Activated T-cell treated with anti-CD3 and anti-CD28 coated beads, Interleukin-2, amount 50 U/mL, for 24 hours (primary cell): ENCODE measurements around the gene RAB42.
"Not testable (repeated sequence)": the region's sequence is repeated elsewhere in the genome, so short reads cannot be mapped to it uniquely, and the experiment has no call there.

Source experiments
- DNase-seq: peaks from one replicate; pipeline ENCODE4 v3.0.0-alpha.2; 2020
- H3K27ac Mint-ChIP-seq: 2 replicates; pipeline ENCODE4 v1.8.0; 2020; ENCODE audit warnings: mild to moderate bottlenecking, mixed read lengths
- H3K27me3 Mint-ChIP-seq: 2 replicates; pipeline ENCODE4 v1.8.0; 2020; ENCODE audit warnings: mixed read lengths
- H3K36me3 Mint-ChIP-seq: 2 replicates; pipeline ENCODE4 v1.8.0; 2020; ENCODE audit warnings: low read depth, mixed read lengths
- H3K4me1 Mint-ChIP-seq: 2 replicates; pipeline ENCODE4 v1.8.0; 2020; ENCODE audit warnings: low read depth, mixed read lengths
- H3K4me3 Mint-ChIP-seq: 2 replicates; pipeline ENCODE4 v1.8.0; 2020; ENCODE audit warnings: mild to moderate bottlenecking, moderate library complexity, mixed read lengths
- H3K9me3 Mint-ChIP-seq: 2 replicates; pipeline ENCODE4 v1.8.0; 2020; ENCODE audit warnings: mixed read lengths

Gene RAB42

GRCh38 chr1:28577738-28578536 lies 14.1 kb upstream of the RAB42 start:
- peaks cover 34% of the 10 kb centered on the region for H3K4me1 Mint-ChIP-seq
- H3K9me3 Mint-ChIP-seq = no peaks in the 10 kb centered on the region
- no peaks in the 10 kb centered on the region for H3K27me3 Mint-ChIP-seq
- H3K27ac Mint-ChIP-seq = peak overlapping the region; percentile 98
- H3K36me3 Mint-ChIP-seq = peaks cover 86% of the 10 kb centered on the region
- peak overlapping the region; percentile 95 for H3K4me3 Mint-ChIP-seq
- peak; percentile 51 for DNase-seq

- H3K27me3 Mint-ChIP-seq = no peaks in the 10 kb centered on the region
- peak overlapping the region; percentile 95 for H3K4me3 Mint-ChIP-seq
- H3K36me3 Mint-ChIP-seq = peaks cover 81% of the 10 kb centered on the region
- H3K9me3 Mint-ChIP-seq = no peaks in the 10 kb centered on the region
- no peak for DNase-seq
- H3K4me1 Mint-ChIP-seq = peaks cover 36% of the 10 kb centered on the region
- peak overlapping the region; percentile 98 for H3K27ac Mint-ChIP-seq
These were observed 13.3 kb upstream of the RAB42 start for GRCh38 chr1:28578696-28579218.

DNA sequence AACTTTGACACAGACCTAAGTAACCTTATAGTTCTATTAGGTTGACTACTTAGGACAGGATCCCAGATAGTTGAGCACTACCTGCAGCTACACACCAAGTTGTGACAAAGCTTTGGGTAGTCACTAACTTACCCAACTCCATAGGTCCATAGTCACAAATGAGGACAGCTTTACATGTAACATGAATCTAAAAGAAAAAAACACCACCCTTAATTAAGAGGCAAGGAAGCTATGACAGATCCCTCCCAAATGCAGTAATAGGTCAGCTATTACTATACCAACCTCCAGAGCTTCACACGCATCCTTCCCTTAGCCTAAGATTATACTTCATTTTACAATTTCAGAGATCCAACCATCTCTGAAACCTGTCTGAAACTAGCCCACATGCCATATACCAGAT lies 12.7 kb upstream of the RAB42 start:
- Mint-ChIP-seq H3K9me3 (no peaks in the 10 kb centered on the region), H3K4me1 (peaks cover 36% of the 10 kb centered on the region), H3K27me3 (no peaks in the 10 kb centered on the region), H3K4me3 (peak overlapping the region; percentile 95), H3K27ac (peak overlapping the region; percentile 98), H3K36me3 (peaks cover 77% of the 10 kb centered on the region)
- no peak for DNase-seq

DNA sequence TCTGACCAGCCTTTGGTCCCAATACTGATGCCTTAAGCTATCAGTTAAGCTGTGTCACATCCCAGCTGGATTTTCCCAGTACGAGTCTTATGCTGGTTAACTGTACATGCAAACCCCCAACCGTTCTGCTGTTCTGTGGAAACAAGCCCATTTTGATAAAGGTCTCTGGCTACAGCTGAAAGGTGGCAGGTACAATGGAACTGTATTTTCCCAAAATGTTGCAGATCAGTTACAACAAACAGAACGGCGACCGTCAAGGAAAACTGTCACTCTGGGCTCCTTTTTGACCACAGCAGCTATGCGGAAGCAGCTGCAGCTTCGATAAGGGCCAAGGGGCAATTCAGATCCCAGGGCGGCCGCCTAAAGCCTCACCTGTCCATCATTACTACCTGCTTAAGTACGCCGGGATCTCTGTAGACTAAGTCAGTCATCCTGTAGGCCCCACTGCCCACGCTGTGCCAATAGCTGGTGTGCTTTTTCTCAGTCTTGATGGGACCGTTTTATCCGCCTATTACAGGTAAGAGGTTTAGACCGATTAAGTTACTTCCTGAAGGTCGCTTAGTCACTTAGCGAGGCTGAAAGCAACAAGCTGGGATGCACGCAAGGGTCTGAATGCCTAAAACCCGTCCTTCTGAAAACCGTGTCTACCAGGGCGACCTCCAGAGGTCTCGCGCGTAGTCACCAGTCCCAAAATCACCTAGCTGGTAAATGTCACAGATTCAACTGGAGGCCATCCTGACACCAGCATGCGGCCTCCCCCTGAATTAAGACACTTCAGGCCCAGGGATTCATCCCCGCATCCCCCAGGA lies 11.1 kb upstream of the RAB42 start:
- no peaks in the 10 kb centered on the region for H3K9me3 Mint-ChIP-seq
- H3K4me1 Mint-ChIP-seq = peaks cover 36% of the 10 kb centered on the region
- no peaks in the 10 kb centered on the region for H3K27me3 Mint-ChIP-seq
- no peak for DNase-seq
- peak overlapping the region; percentile 98 for H3K27ac Mint-ChIP-seq
- peaks cover 65% of the 10 kb centered on the region for H3K36me3 Mint-ChIP-seq
- H3K4me3 Mint-ChIP-seq = peak overlapping the region; percentile 95

GRCh38 chr1:28581531-28582247 lies 10.4 kb upstream of the RAB42 start:
- Mint-ChIP-seq H3K36me3 (peaks cover 59% of the 10 kb centered on the region), H3K27ac (peak overlapping the region; percentile 98), H3K9me3 (no peaks in the 10 kb centered on the region), H3K4me3 (peak overlapping the region; percentile 95), H3K27me3 (no peaks in the 10 kb centered on the region), H3K4me1 (peaks cover 36% of the 10 kb centered on the region)
- peak; percentile 97 for DNase-seq

- peak overlapping the region; percentile 98 for H3K27ac Mint-ChIP-seq
- H3K9me3 Mint-ChIP-seq = no peaks in the 10 kb centered on the region
- H3K4me3 Mint-ChIP-seq = peak overlapping the region; percentile 95
- H3K36me3 Mint-ChIP-seq = peaks cover 54% of the 10 kb centered on the region
- H3K27me3 Mint-ChIP-seq = no peaks in the 10 kb centered on the region
- no peak for DNase-seq
- H3K4me1 Mint-ChIP-seq = peaks cover 36% of the 10 kb centered on the region
These were observed 9.8 kb upstream of the RAB42 start for GRCh38 chr1:28582248-28582615.

DNA sequence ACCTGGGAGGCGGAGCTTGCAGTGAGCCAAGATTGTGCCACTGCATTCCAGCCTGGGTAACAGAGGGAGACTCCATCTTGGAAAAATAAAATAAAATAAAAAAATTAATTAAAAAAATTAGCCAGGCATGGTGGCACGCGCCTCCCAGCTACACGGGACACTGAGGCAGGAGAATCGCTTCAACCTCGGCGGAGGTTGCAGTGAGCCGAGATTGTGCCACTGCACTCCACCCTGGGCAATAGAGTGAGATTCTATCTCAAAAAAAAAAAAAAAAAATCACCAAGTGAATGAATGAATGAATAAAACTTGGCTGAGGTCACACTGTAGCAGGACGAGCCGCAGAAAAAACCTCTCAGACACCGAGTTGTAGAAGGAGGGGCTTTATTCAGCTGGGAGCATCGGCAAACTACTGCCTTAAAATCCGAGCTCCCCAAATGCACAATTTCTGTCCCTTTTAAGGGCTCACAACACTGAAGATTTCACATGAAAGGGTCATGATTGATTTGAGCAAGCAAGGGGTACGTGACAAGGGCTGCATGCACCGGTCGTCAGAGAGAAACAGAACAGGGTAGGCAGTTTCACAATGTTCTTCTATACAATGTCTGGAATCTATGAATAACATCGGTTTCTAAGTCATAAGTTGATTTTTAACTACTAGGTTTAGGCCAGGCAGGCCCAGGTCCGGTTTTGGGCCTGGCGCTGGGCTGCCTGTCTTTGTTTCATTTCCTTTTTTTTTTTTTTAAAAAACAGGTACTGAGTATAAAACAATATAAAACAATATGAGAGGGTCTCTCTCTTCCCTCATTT lies 5.3 kb upstream of the RAB42 start:
- H3K27me3 Mint-ChIP-seq, H3K4me1 Mint-ChIP-seq, H3K9me3 Mint-ChIP-seq, H3K4me3 Mint-ChIP-seq, DNase-seq, H3K27ac Mint-ChIP-seq, H3K36me3 Mint-ChIP-seq: not testable (repeated sequence)

GRCh38 chr1:28592321-28593071 lies 431 bp downstream of the RAB42 start:
- Mint-ChIP-seq H3K27ac (no peak overlapping the region), H3K27me3 (peaks cover 17% of the 10 kb centered on the region), H3K4me1 (peaks cover 6% of the 10 kb centered on the region), H3K36me3 (peaks cover 7% of the 10 kb centered on the region), H3K9me3 (no peaks in the 10 kb centered on the region), H3K4me3 (peak overlapping the region; percentile 73)
- DNase-seq = peak; percentile 47

DNA sequence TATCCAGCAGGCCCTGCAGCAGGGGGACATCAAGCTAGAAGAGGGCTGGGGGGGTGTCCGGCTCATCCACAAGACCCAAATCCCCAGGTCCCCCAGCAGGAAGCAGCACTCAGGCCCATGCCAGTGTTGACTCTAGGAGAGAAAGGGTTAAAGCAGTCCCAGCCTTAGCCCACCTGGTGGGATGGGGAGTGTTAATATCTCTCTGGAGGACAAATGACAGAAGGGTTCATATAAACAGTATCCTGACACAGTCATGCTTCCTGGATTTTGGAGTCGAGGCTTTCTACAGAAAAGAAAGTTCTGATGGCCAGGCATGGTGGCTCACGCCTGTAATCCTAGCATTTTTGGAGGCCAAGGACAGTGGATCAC lies 1.9 kb downstream of the RAB42 start:
- not testable (repeated sequence) for H3K27ac Mint-ChIP-seq, H3K4me1 Mint-ChIP-seq, H3K36me3 Mint-ChIP-seq, H3K9me3 Mint-ChIP-seq, DNase-seq, H3K4me3 Mint-ChIP-seq
- peaks cover 17% of the 10 kb centered on the region for H3K27me3 Mint-ChIP-seq

DNA sequence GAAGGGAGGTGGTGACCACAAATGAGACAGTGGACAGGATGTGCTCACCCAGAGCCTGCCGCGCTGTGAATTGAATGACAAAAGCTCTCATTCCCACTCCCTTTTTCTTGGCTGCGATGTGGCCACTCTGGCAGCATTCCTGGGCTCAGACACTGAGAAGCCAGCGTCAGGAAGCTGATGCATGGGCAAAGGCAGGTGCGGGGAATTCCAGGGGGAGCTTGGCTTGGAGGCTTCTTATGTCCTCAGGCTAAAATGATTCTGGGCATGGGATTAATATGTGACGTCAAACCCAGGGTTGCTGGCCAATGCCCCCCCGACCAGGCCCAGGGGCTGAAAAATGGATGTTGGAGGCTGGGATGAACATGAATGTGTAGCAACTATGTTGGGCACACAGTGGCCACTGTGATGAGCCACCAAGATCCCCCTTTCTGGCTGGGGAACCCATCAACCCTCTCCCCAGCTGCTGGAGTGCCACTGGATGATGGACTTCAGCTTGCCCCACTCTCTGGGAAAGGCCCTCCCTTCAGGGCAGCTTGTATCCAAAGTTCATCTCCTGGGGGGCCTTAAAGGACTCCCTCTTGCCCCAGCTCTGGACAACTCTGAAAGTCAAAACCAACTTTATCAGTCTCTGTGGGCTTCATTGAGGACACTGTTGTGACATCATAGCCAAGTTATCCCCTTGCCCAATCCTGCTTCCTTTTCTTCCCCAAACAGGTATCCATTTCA lies 2.8 kb downstream of the RAB42 start:
- H3K36me3 Mint-ChIP-seq, H3K9me3 Mint-ChIP-seq, H3K4me3 Mint-ChIP-seq, H3K27ac Mint-ChIP-seq, DNase-seq, H3K4me1 Mint-ChIP-seq: not testable (repeated sequence)
- peaks cover 17% of the 10 kb centered on the region for H3K27me3 Mint-ChIP-seq

GRCh38 chr1:28595412-28596191 lies 3.5 kb downstream of the RAB42 start:
- peaks cover 7% of the 10 kb centered on the region for H3K4me1 Mint-ChIP-seq
- no peaks in the 10 kb centered on the region for H3K9me3 Mint-ChIP-seq
- no peak for DNase-seq
- H3K4me3 Mint-ChIP-seq = no peak overlapping the region
- H3K27ac Mint-ChIP-seq = no peak overlapping the region
- peaks cover 17% of the 10 kb centered on the region for H3K27me3 Mint-ChIP-seq
- peaks cover 15% of the 10 kb centered on the region for H3K36me3 Mint-ChIP-seq

- peaks cover 18% of the 10 kb centered on the region for H3K36me3 Mint-ChIP-seq
- not testable (repeated sequence) for H3K27ac Mint-ChIP-seq, H3K4me1 Mint-ChIP-seq, H3K4me3 Mint-ChIP-seq, H3K9me3 Mint-ChIP-seq, DNase-seq
- peaks cover 17% of the 10 kb centered on the region for H3K27me3 Mint-ChIP-seq
These were observed 4.2 kb downstream of the RAB42 start for GRCh38 chr1:28596276-28596675.
